NCI-H2227 (cell line): ENCODE results near the gene ANAPC13.
A peak's percentile ranks its signal among the peaks of the same experiment; 100 is the strongest.

ENCODE experiments used
- DNase-seq: peaks from one replicate; lab custom pipeline; 2025; ENCODE audit not compliant: unreplicated experiment; lab: John Stamatoyannopoulos, UW

ANAPC13 gene

GRCh38 chr3:134457376-134458074, 28.3 kb downstream of the ANAPC13 start:
- DNase-seq, result no peak

GRCh38 chr3:134453631-134454030, 32.2 kb downstream of the ANAPC13 start:
- DNase-seq, result no peak

- DNase-seq, result no peak
Observed at GRCh38 chr3:134449951-134450350, 35.8 kb downstream of the ANAPC13 start.

GRCh38 chr3:134449277-134449676, 36.5 kb downstream of the ANAPC13 start:
- no peak for DNase-seq

GRCh38 chr3:134448664-134449063, 37.1 kb downstream of the ANAPC13 start:
- DNase-seq, result no peak

GRCh38 chr3:134447351-134447750, 38.4 kb downstream of the ANAPC13 start:
- no peak for DNase-seq

GRCh38 chr3:134446800-134447199, 39.0 kb downstream of the ANAPC13 start:
- DNase-seq, result no peak

- DNase-seq, result no peak
Observed at GRCh38 chr3:134445636-134446035, 40.1 kb downstream of the ANAPC13 start.

- no peak for DNase-seq
Observed at GRCh38 chr3:134445095-134445494, 40.7 kb downstream of the ANAPC13 start.

- DNase-seq, result no peak
Observed at GRCh38 chr3:134441821-134442220, 44.0 kb downstream of the ANAPC13 start.

- no peak for DNase-seq
Observed at GRCh38 chr3:134441321-134441720, 44.5 kb downstream of the ANAPC13 start.

GRCh38 chr3:134437211-134437752, 48.5 kb downstream of the ANAPC13 start:
- DNase-seq, result no peak

GRCh38 chr3:134432236-134432635, 53.5 kb downstream of the ANAPC13 start:
- no peak for DNase-seq

GRCh38 chr3:134430950-134431445, 54.8 kb downstream of the ANAPC13 start:
- peak; percentile 8 for DNase-seq

- no peak for DNase-seq
Observed at GRCh38 chr3:134430174-134430573, 55.6 kb downstream of the ANAPC13 start.

- DNase-seq, result no peak
Observed at GRCh38 chr3:134428401-134428800, 57.4 kb downstream of the ANAPC13 start.
